Neural cell (in vitro differentiated cells): ENCODE measurements around the gene TCP11L1.

Experiments used
- CTCF ChIP-seq: fragments of 450-650 bp; IDR thresholded peaks from 2 replicates; pipeline ENCODE4 v1.5.1; 2014; ENCODE audit warnings: antibody characterized with exemption, mild to moderate bottlenecking, moderate library complexity; ENCODE audit not compliant: poor library complexity, severe bottlenecking
- EP300 ChIP-seq: fragments of 450-650 bp; conservative IDR thresholded peaks from 2 replicates; pipeline ENCODE4 v1.6.1; 2014; ENCODE audit warnings: antibody characterized with exemption, mild to moderate bottlenecking, moderate library complexity; ENCODE audit not compliant: poor library complexity, severe bottlenecking
- EZH2 ChIP-seq: fragments of 200-600, 300-800 bp; shearing (Covaris generic), sonication (generic); IDR thresholded peaks from 2 replicates; pipeline ENCODE4 v1.6.1; 2014; ENCODE audit warnings: antibody characterized with exemption, low read length, borderline replicate concordance, mild to moderate bottlenecking; ENCODE audit not compliant: insufficient read depth, poor library complexity, severe bottlenecking
- MXI1 ChIP-seq: fragments of 450-650 bp; conservative IDR thresholded peaks from 2 replicates; pipeline ENCODE4 v1.6.1; 2014; ENCODE audit warnings: antibody characterized with exemption, mild to moderate bottlenecking; ENCODE audit not compliant: poor library complexity, severe bottlenecking
- POLR2AphosphoS5 ChIP-seq: IDR thresholded peaks from 2 replicates; pipeline ENCODE4 v1.6.1; 2012
- RAD21 ChIP-seq: fragments of 450-650 bp; conservative IDR thresholded peaks from 2 replicates; pipeline ENCODE4 v1.6.1; 2014; ENCODE audit warnings: antibody characterized with exemption, mild to moderate bottlenecking, moderate library complexity
- REST ChIP-seq: IDR thresholded peaks from 2 replicates; pipeline ENCODE4 v1.6.1; 2012; ENCODE audit warnings: borderline replicate concordance
- SMC3 ChIP-seq: fragments of 450-650 bp; conservative IDR thresholded peaks from 2 replicates; pipeline ENCODE4 v1.6.1; 2014; ENCODE audit warnings: antibody characterized with exemption, mild to moderate bottlenecking, moderate library complexity; ENCODE audit not compliant: poor library complexity
- TAF1 ChIP-seq: IDR thresholded peaks from 2 replicates; pipeline ENCODE4 v1.6.1; 2012; ENCODE audit warnings: low read depth

- TF ChIP-seq EZH2 (no peak), CTCF (no peak), EP300 (no peak), RAD21 (no peak), TAF1 (no peak), REST (no peak), POLR2AphosphoS5 (no peak), MXI1 (no peak), SMC3 (no peak)
These were observed 20.5 kb upstream of the TCP11L1 start for GRCh38 chr11:33018840-33019239.
